ENCODE results near the gene MAP2K7. TPM values are rescaled to one million over a fixed set of nuclear protein-coding genes. Genes with fewer than 3 reads are reported as not detected.
"Not testable (repeated sequence)": the region's sequence is repeated elsewhere in the genome, so short reads cannot be mapped to it uniquely, and the experiment has no call there.

Gene MAP2K7
- total RNA-seq, 1 experiment from 2014 or later, result 54.0 TPM

DNA sequence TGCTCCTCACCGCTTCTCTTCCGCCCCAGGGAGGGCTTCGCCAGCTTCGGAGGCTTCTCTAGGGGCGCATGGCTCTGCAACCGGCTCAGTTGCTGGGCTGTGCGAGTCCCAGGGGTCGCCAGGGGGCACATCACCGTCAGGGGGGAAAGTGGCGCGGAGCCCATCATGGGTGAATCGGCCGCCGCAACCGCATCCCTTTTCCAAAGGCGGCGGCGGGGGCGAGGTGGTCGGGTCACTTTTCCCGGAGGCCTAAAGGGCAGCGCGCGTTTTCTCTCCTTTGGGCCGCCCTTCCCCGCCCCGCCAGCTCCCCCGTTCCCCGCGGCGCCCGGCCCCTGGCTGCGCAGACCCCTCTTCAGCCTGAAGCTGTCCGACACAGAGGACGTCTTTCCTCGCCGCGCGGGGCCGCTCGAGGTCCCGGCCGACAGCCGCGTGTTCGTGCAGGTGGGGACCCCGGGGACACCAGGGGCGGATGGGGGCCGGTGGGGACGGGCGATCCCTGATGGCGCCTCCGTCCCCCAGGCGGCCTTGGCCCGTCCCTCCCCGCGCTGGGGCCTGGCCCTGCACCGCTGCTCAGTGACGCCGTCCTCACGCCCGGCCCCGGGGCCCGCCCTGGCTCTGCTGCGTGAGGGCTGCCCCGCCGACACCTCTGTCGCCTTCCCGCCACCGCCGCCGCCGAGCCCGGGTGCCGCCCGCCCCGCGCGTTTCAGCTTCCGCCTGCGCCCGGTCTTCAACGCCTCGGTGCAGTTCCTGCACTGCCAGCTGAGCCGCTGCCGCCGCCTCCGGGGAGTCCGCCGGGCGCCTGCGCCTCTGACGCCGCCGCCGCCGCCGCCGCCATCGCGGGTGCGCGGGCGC lies 12.7 kb downstream of the MAP2K7 start:
- peak overlapping the region; percentile 88 for H3K4me2 ChIP-seq
- H3K9me2 ChIP-seq (ENCODE audit: insufficient read depth), result no peaks in the 10 kb centered on the region
- H2AFZ ChIP-seq, result peak overlapping the region; percentile 75; the same call in 1 of the 2 replicates
- 0 out of 2 replicates have a peak, but pooled peaks cover 3% of the 10 kb centered on the region for H3K36me3 ChIP-seq (ENCODE audit: low read depth)
- no peak overlapping the region for H3K27ac ChIP-seq
- intact Hi-C loops (cut with micrococcal nuclease; ENCODE audit: unreplicated experiment), result no loop called here
- H3K9me3 ChIP-seq (ENCODE audit: insufficient read depth, low read depth), result no peaks in the 10 kb centered on the region
- peaks cover 15% of the 10 kb centered on the region; the same call in 1 of the 2 replicates for H4K20me1 ChIP-seq (ENCODE audit: insufficient read depth)
- POLR2A ChIA-PET (ENCODE audit: unreplicated experiment), result no interaction called here
- no peak for TF ChIP-seq EZH2 (IDR thresholded peaks at IDR 0.05; ENCODE audit: low read depth)
- TF ChIP-seq, protein P1, sequence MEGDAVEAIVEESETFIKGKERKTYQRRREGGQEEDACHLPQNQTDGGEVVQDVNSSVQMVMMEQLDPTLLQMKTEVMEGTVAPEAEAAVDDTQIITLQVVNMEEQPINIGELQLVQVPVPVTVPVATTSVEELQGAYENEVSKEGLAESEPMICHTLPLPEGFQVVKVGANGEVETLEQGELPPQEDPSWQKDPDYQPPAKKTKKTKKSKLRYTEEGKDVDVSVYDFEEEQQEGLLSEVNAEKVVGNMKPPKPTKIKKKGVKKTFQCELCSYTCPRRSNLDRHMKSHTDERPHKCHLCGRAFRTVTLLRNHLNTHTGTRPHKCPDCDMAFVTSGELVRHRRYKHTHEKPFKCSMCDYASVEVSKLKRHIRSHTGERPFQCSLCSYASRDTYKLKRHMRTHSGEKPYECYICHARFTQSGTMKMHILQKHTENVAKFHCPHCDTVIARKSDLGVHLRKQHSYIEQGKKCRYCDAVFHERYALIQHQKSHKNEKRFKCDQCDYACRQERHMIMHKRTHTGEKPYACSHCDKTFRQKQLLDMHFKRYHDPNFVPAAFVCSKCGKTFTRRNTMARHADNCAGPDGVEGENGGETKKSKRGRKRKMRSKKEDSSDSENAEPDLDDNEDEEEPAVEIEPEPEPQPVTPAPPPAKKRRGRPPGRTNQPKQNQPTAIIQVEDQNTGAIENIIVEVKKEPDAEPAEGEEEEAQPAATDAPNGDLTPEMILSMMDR (conservative IDR thresholded peaks at IDR 0.05), result no peak
- H3K27me3 ChIP-seq (ENCODE audit: insufficient read depth, low read depth), result peaks cover 19% of the 10 kb centered on the region
- CTCF ChIA-PET, result no interaction called here
- peak overlapping the region; percentile 63 for H3K4me3 ChIP-seq
- H3K4me1 ChIP-seq (replicated peaks; ENCODE audit: insufficient read depth), result peaks cover 18% of the 10 kb centered on the region
- no peaks in the 10 kb centered on the region for H3K79me2 ChIP-seq (ENCODE audit: low read depth)
- no TSS peak for BruUV-seq (replicated peaks)
- no peak for DNase-seq
- peaks cover 35% of the 10 kb centered on the region; the same call in 1 of the 2 replicates for H3F3A ChIP-seq (ENCODE audit: insufficient read depth, low read depth)

DNA sequence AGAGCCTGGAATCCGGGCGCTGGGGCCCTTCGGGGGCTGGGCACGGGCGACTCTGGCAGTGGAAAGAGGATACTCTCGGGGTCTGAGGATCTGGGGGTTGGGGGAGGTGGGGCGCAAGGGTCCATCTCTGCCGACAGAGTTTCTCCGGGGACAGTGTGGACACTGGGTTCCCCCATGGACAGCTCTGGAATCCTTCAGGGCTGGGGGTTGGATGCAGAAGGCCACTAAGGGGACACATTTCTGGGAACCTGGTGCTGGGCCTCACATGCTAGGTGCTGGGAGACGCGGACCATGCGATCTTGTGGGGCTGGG lies 13.2 kb downstream of the MAP2K7 start:
- Histone ChIP-seq H3K79me2 (ENCODE audit: low read depth) (no peaks in the 10 kb centered on the region), H3K27ac (no peak overlapping the region), H3K36me3 (ENCODE audit: low read depth) (no peaks in the 10 kb centered on the region), H3K4me1 (replicated peaks; ENCODE audit: insufficient read depth) (peaks cover 23% of the 10 kb centered on the region), H2AFZ (peak overlapping the region; percentile 75), H3K4me3 (peak overlapping the region; percentile 63), H3F3A (ENCODE audit: insufficient read depth, low read depth) (peaks cover 41% of the 10 kb centered on the region), H3K4me2 (peak overlapping the region; percentile 88), H3K27me3 (ENCODE audit: insufficient read depth, low read depth) (peaks cover 19% of the 10 kb centered on the region), H3K9me3 (ENCODE audit: insufficient read depth, low read depth) (no peaks in the 10 kb centered on the region), H3K9me2 (ENCODE audit: insufficient read depth) (no peaks in the 10 kb centered on the region), H4K20me1 (ENCODE audit: insufficient read depth) (peaks cover 15% of the 10 kb centered on the region; the same call in 1 of the 2 replicates)
- ChIA-PET POLR2A (ENCODE audit: unreplicated experiment) (no interaction called here), CTCF (interaction anchor here (0.6 kb wide), 1 partner anchor 333 kb away, joined by 3 read pairs; no protein-coding TSS in a partner anchor)
- intact Hi-C loops (cut with micrococcal nuclease; ENCODE audit: unreplicated experiment), result no loop called here
- BruUV-seq (replicated peaks), result no TSS peak
- TF ChIP-seq EZH2 (IDR thresholded peaks at IDR 0.05; ENCODE audit: low read depth), result 0 out of 2 replicates have a peak, but pooled peaks have one; percentile 20
- TF ChIP-seq, protein P1 (conservative IDR thresholded peaks at IDR 0.05), result no peak
- no peak for DNase-seq

DNA sequence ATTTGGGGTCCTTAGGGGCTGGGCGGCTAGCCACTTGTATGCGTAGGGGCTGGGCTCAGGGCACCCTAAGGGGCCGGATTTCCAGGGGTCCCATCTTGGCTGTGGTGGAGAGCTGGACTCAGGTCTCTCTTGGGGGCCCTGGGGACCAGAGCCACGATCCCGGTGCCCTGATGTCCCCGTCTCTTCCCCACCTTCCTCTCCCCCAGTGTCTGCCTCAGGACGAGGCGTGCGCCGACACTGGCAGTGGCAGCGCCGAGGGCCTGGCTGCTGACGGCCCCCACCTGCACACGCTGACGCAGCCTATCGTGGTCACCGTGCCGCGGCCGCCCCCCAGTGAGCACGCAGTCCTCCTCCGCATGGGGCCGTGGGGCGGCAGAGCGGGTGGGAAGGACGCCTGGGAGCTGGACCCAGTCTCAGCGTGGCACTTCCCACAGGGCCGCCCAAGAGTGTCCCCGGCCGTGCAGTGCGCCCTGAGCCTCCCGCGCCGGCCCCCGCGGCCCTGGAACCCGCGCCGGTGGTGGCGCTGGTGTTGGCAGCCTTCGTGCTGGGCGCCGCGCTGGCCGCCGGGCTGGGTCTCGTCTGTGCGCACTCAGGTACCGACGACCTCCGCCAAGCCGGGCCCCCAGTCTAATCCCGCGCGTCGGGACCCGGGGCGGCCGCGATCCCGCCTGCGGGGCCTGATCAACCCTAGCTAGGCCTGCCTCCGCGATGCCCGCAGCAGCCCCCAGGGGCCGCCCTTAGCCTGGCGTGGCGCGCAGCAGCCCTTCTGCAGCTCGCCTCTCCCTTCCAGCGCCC lies 13.8 kb downstream of the MAP2K7 start:
- CTCF ChIA-PET, result interaction anchor here (0.6 to 0.8 kb wide), 3 partner anchors 27 to 332 kb away, joined by 3 to 4 read pairs (median 3); partner anchors contain the start of gene PET100
- peaks cover 23% of the 10 kb centered on the region for H3K4me1 ChIP-seq (replicated peaks; ENCODE audit: insufficient read depth)
- intact Hi-C loops (cut with micrococcal nuclease; ENCODE audit: unreplicated experiment), result no loop called here
- H3K27me3 ChIP-seq (ENCODE audit: insufficient read depth, low read depth), result peaks cover 19% of the 10 kb centered on the region
- POLR2A ChIA-PET (ENCODE audit: unreplicated experiment), result interaction anchor here (0.6 kb wide), 1 partner anchor 203 kb away, joined by 3 read pairs; no protein-coding TSS in a partner anchor
- BruUV-seq (replicated peaks), result no TSS peak
- no peak overlapping the region for H3K27ac ChIP-seq
- H2AFZ ChIP-seq, result peak overlapping the region; percentile 75
- peak in 1 of 2 experiments; percentile 60 for DNase-seq
- peak overlapping the region; percentile 88 for H3K4me2 ChIP-seq
- H3K9me2 ChIP-seq (ENCODE audit: insufficient read depth), result no peaks in the 10 kb centered on the region
- H4K20me1 ChIP-seq (ENCODE audit: insufficient read depth), result peaks cover 15% of the 10 kb centered on the region; the same call in 1 of the 2 replicates
- 0 out of 2 replicates have a peak, but pooled peaks have one; percentile 20 for TF ChIP-seq EZH2 (IDR thresholded peaks at IDR 0.05; ENCODE audit: low read depth)
- TF ChIP-seq, protein P1 (conservative IDR thresholded peaks at IDR 0.05), result peak; percentile 55; the same call in 1 of the 2 replicates
- no peaks in the 10 kb centered on the region for H3K79me2 ChIP-seq (ENCODE audit: low read depth)
- H3K9me3 ChIP-seq (ENCODE audit: insufficient read depth, low read depth), result no peaks in the 10 kb centered on the region
- no peaks in the 10 kb centered on the region for H3K36me3 ChIP-seq (ENCODE audit: low read depth)
- peak overlapping the region; percentile 63 for H3K4me3 ChIP-seq
- H3F3A ChIP-seq (ENCODE audit: insufficient read depth, low read depth), result peaks cover 47% of the 10 kb centered on the region

DNA sequence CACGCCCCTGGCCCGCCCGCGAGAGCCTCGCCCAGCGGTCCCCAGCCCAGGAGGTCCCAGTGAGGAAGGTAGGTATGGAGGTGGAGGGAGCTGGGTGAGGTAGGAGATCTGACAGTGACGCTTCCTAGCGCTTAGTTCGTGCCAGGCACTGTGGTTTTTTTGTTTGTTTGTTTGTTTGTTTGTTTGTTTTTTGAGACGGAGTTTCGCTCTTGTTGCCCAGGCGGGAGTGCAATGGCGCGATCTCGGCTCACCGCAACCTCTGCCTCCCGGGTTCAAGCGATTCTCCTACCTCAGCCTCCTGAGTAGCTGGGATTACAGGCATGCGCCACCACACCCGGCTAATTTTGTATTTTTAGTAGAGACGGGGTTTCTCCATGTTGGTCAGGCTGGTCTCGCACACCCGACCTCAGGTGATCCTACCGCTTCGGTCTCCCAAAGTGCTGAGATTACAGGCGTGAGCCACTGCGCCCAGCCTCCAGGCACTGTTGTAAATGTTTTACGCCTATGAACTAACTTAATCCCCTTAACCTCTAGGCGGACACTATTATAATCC lies 14.5 kb downstream of the MAP2K7 start:
- Histone ChIP-seq H3K4me3 (peak overlapping the region; percentile 63), H3K27me3 (ENCODE audit: insufficient read depth, low read depth) (peaks cover 19% of the 10 kb centered on the region), H3F3A (ENCODE audit: insufficient read depth, low read depth) (peaks cover 48% of the 10 kb centered on the region), H3K4me2 (peak overlapping the region; percentile 88), H3K4me1 (replicated peaks; ENCODE audit: insufficient read depth) (peaks cover 23% of the 10 kb centered on the region), H4K20me1 (ENCODE audit: insufficient read depth) (peaks cover 11% of the 10 kb centered on the region; the same call in 1 of the 2 replicates), H2AFZ (peak overlapping the region; percentile 75; the same call in 1 of the 2 replicates)
- DNase-seq; H3K36me3 ChIP-seq (ENCODE audit: low read depth); H3K79me2 ChIP-seq (ENCODE audit: low read depth); H3K9me2 ChIP-seq (ENCODE audit: insufficient read depth); BruUV-seq (replicated peaks); H3K9me3 ChIP-seq (ENCODE audit: insufficient read depth, low read depth); H3K27ac ChIP-seq; intact Hi-C loops (cut with micrococcal nuclease; ENCODE audit: unreplicated experiment): not testable (repeated sequence)
- ChIA-PET CTCF (interaction anchor here (0.6 to 0.8 kb wide), 2 partner anchors 26 to 288 kb away, joined by 3 to 4 read pairs; partner anchors contain the start of gene PET100), POLR2A (ENCODE audit: unreplicated experiment) (interaction anchor here (0.5 to 0.6 kb wide), 2 partner anchors 202 to 335 kb away, joined by 3 to 4 read pairs; no protein-coding TSS in a partner anchor)
